GM18505 (cell line): Measurements from ENCODE around the gene PTPRN2.

ENCODE experiments used
- ATAC-seq: cut with Tn5 transposase; IDR thresholded peaks from one replicate; pipeline ENCODE4 v1.9.1; 2021; ENCODE audit not compliant: unreplicated experiment
- POLR2A ChIP-seq: IDR thresholded peaks from 4 replicates; pipeline ENCODE4 v1.6.1; 2011; ENCODE audit warnings: borderline replicate concordance; ENCODE audit not compliant: insufficient read depth, insufficient read length; ENCODE audit errors: extremely low read depth

The PTPRN2 gene

GRCh38 chr7:158401295-158401694 is 186.3 kb downstream of the PTPRN2 start:
- TF ChIP-seq POLR2A: no peak
- ATAC-seq: no peak

DNA sequence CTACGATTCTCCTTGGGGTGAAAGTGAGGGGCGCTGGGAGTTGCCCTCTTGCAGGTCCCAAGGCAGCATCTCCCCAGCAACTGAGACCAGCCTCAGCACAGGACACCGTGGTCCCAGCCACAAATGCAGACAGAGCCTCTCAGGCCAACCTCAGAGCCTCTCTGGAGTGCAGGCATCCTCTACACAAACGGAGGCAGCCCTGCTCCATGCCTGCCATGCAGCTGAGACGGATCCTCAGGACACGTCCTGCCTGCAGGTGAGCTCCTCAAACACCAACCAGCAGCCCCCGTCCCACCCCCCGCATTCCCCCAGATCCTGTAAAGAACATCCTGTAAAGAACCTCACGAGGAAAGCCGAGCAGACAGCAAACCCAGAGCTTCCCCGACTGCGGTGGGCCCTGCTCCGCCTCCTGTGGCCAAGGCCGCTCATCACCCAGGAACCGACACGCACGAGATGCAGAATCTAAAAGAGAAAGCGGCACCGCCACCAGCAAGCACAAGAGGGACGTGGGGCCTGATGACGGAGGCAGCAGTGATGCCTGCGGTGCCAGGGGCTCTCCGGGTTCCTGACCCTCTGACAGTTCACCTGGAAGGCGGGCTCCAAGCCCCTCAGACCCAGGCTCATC is 186.9 kb downstream of the PTPRN2 start:
- TF ChIP-seq POLR2A: no peak

GRCh38 chr7:158399762-158400161 is 187.9 kb downstream of the PTPRN2 start:
- no peak for ATAC-seq
- no peak for TF ChIP-seq POLR2A

More for the DNA sequence above, 186.9 kb downstream of the PTPRN2 start:
- no peak for ATAC-seq

DNA sequence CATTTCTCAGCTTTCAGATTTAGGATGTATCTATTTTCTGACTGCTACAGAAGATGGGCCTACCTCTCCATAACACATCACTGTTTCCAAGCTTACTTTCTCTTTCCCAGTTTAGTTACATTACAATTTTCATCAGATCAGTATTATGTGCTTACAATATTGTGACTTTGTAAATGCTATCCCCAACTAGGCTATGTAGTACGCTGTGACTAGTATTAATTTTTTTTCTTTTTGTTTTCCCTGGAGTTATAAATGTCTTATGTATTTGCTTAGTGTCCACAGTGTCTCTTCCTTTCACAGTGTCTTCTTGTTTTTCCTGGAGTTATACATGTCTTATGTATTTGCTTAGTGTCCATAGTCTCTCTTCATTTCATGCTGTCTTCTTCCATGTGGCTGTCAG is 188.9 kb downstream of the PTPRN2 start:
- no peak for TF ChIP-seq POLR2A
- no peak for ATAC-seq

DNA sequence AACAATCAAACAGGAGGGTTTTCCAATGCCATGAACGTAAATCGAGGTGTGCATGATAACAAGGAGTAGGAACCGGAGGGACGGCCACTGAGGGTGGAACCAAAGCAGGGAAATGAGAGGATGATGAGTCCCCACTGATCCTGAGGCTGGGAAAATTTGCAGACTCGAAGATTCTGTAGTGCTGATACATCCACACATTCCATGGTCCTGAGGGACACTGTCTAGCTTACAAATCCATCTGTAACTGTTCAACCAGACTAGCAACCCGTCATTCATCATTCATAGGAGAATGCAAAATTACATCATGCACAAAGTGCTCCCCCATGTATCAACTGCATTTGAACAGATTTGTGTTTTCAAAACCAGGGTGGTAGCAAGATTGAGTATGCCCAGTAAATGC is 189.7 kb downstream of the PTPRN2 start:
- TF ChIP-seq POLR2A: no peak
- no peak for ATAC-seq

GRCh38 chr7:158396982-158397862 is 190.4 kb downstream of the PTPRN2 start:
- TF ChIP-seq POLR2A: no peak
- ATAC-seq: no peak

- no peak for ATAC-seq
Measured at GRCh38 chr7:158396301-158396905, 191.2 kb downstream of the PTPRN2 start.

GRCh38 chr7:158395780-158396278 is 191.8 kb downstream of the PTPRN2 start:
- ATAC-seq: no peak

More at GRCh38 chr7:158396301-158396905, 191.2 kb downstream of the PTPRN2 start:
- no peak for TF ChIP-seq POLR2A

DNA sequence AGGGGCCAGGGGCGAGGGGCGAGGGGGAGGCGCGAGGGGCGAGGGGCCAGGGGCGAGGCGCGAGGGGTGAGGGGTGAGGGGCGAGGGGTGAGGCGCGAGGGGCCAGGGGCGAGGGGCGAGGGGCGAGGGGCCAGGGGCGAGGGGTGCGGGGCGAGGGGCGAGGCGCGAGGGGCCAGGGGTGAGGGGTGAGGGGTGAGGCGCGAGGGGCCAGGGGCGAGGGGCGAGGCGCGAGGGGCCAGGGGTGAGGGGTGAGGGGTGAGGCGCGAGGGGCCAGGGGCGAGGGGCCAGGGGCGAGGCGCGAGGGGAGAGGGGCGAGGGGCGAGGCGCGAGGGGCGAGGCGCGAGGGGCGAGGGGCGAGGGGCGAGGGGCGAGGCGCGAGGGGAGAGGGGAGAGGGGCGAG is 192.3 kb downstream of the PTPRN2 start:
- TF ChIP-seq POLR2A: no peak
- no peak for ATAC-seq

More at GRCh38 chr7:158395780-158396278, 191.8 kb downstream of the PTPRN2 start:
- TF ChIP-seq POLR2A: no peak

- ATAC-seq: no peak
- TF ChIP-seq POLR2A: no peak
Measured at GRCh38 chr7:158394936-158395335, 192.7 kb downstream of the PTPRN2 start.

DNA sequence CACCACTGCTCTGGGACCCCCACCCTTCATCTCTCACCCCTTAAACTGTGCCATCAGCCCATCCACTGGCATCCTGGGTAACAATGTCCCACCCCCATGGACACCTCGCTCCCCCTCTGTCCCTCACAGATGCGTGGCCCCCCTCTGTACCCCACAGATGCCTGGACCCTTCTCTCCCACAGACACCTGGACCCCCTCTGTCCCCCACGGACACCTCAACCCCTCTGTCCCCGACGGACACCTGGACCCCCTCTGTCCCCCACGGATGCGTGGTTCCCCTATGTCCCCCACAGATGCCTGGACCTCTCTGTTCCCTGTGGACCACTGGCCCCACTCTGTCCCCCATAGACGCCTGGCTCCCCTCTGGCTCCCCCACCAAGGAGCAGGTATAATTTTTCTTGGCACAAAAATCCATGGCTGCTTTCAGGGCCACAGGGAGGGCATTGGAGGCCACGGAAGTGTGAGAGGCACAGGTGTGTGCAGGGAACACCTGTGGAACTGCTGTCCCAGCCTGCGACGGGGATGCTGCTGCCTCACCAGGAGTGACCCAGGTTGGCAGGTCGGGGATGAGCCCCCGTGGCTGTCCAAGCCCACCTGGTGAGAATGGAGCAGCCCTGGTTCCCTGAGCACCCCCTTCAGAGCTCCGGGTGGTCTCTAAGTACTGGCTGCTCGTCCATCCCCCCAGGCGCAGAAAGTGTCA is 193.5 kb downstream of the PTPRN2 start:
- ATAC-seq: no peak
- TF ChIP-seq POLR2A: no peak

- TF ChIP-seq POLR2A: no peak
Measured at GRCh38 chr7:158392251-158392650, 195.4 kb downstream of the PTPRN2 start.

GRCh38 chr7:158391541-158391940 is 196.1 kb downstream of the PTPRN2 start:
- no peak for ATAC-seq
- no peak for TF ChIP-seq POLR2A

More at GRCh38 chr7:158392251-158392650, 195.4 kb downstream of the PTPRN2 start:
- ATAC-seq: no peak
